Activated naive CD8-positive, alpha-beta T cell (primary cell): ENCODE measurements around the gene MYD88.
"Not testable (repeated sequence)": the region's sequence is repeated elsewhere in the genome, so short reads cannot be mapped to it uniquely, and the experiment has no call there.

ENCODE experiments used
- H3K27ac Mint-ChIP-seq: one replicate; pipeline ENCODE4 v1.8.0; 2021; ENCODE audit warnings: mixed read lengths
- H3K27me3 Mint-ChIP-seq: one replicate; pipeline ENCODE4 v1.8.0; 2021; ENCODE audit warnings: mixed read lengths
- H3K36me3 Mint-ChIP-seq: one replicate; pipeline ENCODE4 v1.8.0; 2021; ENCODE audit warnings: mixed read lengths
- H3K4me1 Mint-ChIP-seq: one replicate; pipeline ENCODE4 v1.8.0; 2021; ENCODE audit warnings: low read depth, mixed read lengths
- H3K4me3 Mint-ChIP-seq: one replicate; pipeline ENCODE4 v1.8.0; 2021; ENCODE audit warnings: mild to moderate bottlenecking, mixed read lengths
- H3K9me3 Mint-ChIP-seq: one replicate; pipeline ENCODE4 v1.8.0; 2021; ENCODE audit warnings: low read depth, mixed read lengths

Gene MYD88

GRCh38 chr3:38129058-38129457, 9.4 kb upstream of the MYD88 start:
- Mint-ChIP-seq H3K4me1 (peaks cover 19% of the 10 kb centered on the region), H3K9me3 (no peaks in the 10 kb centered on the region), H3K27me3 (no peaks in the 10 kb centered on the region), H3K27ac (no peak overlapping the region), H3K36me3 (peaks cover 3% of the 10 kb centered on the region), H3K4me3 (no peak overlapping the region)

GRCh38 chr3:38130631-38131065, 7.8 kb upstream of the MYD88 start:
- Mint-ChIP-seq H3K4me3 (no peak overlapping the region), H3K36me3 (no peaks in the 10 kb centered on the region), H3K27me3 (no peaks in the 10 kb centered on the region), H3K9me3 (no peaks in the 10 kb centered on the region), H3K27ac (peak overlapping the region; percentile 77), H3K4me1 (peaks cover 32% of the 10 kb centered on the region)

DNA sequence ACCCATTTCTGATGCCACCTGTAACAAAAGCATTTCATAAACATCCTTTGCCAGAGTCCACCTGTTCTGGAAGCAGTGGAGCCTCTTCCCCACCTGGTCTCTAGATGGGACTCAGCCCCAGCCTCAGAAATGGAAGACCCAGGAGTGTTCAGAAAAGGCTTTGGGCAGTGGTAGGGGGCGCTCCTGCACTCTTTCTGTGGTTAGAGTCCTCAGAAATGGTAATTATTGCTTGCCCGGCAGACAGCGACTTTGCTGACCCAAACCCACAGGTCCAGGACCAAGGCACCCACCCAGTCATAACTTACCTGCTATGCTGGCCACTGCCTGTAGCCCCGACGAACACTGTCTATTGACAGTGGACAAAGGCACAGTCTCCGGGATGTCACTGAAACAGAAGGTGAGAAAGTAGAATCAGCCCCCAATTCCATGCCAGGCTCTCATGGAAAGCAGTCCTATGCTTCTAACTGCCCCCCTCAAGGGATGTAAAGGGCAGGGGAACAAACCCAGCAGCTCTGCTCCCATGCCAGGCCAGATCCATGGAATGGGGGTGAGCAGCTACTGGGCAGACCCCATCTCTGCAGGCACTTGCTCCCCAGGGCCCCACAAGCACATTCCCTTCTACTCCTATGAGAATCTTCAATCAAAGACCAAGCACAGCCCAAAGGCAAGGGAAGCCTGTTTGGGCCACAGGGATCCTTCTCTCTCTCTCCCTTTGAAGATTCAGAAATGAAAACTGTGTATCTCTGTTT, 6.7 kb upstream of the MYD88 start:
- Mint-ChIP-seq H3K27ac (peak overlapping the region; percentile 54), H3K4me1 (peaks cover 38% of the 10 kb centered on the region), H3K27me3 (no peaks in the 10 kb centered on the region), H3K36me3 (no peaks in the 10 kb centered on the region), H3K9me3 (no peaks in the 10 kb centered on the region), H3K4me3 (no peak overlapping the region)

DNA sequence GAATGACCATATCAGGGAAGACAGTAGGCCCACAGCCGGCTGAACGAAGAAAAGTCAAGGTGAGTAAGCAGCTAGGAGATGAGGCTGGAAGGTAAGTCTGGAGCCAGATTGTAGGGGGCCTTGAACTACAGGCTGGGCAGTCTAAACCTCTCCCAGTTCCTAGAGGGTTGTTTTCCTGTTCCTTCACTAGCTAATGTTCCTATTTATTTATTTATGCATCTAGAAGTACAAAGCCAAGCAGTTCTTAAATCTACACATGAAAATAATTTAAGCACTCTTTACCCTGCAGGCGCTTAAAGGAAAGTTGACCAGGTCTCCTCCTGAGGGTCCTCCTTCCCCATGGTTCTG, 5.3 kb upstream of the MYD88 start:
- peak overlapping the region; percentile 64 for H3K27ac Mint-ChIP-seq
- H3K4me3 Mint-ChIP-seq, result no peak overlapping the region
- H3K9me3 Mint-ChIP-seq, result no peaks in the 10 kb centered on the region
- H3K27me3 Mint-ChIP-seq, result no peaks in the 10 kb centered on the region
- H3K4me1 Mint-ChIP-seq, result peaks cover 51% of the 10 kb centered on the region
- H3K36me3 Mint-ChIP-seq, result no peaks in the 10 kb centered on the region

- Mint-ChIP-seq H3K4me3 (peak overlapping the region; percentile 35), H3K36me3 (no peaks in the 10 kb centered on the region), H3K27me3 (no peaks in the 10 kb centered on the region), H3K27ac (peak overlapping the region; percentile 47), H3K4me1 (peaks cover 53% of the 10 kb centered on the region), H3K9me3 (no peaks in the 10 kb centered on the region)
Measured at GRCh38 chr3:38133557-38134405, 4.7 kb upstream of the MYD88 start.

- H3K27me3 Mint-ChIP-seq, H3K9me3 Mint-ChIP-seq, H3K36me3 Mint-ChIP-seq: not testable (repeated sequence)
- H3K27ac Mint-ChIP-seq, result peak overlapping the region; percentile 87
- H3K4me3 Mint-ChIP-seq, result peak overlapping the region; percentile 94
- H3K4me1 Mint-ChIP-seq, result peaks cover 55% of the 10 kb centered on the region
Measured at GRCh38 chr3:38134517-38135143, 3.8 kb upstream of the MYD88 start.

GRCh38 chr3:38135621-38136277, 2.7 kb upstream of the MYD88 start:
- H3K36me3 Mint-ChIP-seq, H3K27me3 Mint-ChIP-seq, H3K9me3 Mint-ChIP-seq: not testable (repeated sequence)
- Mint-ChIP-seq H3K27ac (peak overlapping the region; percentile 92), H3K4me1 (peaks cover 65% of the 10 kb centered on the region), H3K4me3 (peak overlapping the region; percentile 94)

DNA sequence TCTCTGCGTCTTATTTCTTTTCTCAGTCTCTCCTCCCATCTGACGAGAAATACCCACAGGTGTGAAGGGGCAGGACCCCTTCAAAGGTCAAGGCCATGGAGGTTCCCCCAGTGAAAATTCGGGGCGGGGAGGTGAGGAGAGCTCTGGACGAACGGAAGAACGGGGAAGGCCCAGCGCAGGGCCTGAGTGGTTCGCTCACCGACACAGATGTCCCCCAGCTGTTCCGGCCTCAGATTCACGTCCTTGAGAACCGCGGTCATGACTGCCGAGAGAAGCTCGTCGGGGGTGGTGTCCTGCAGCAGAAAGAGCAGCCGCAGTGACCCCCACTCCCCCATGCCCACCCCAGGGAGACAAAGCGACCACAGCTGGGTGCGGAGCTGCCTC, 2.1 kb upstream of the MYD88 start:
- Mint-ChIP-seq H3K4me3 (peak overlapping the region; percentile 94), H3K27me3 (no peaks in the 10 kb centered on the region), H3K36me3 (peaks cover 4% of the 10 kb centered on the region), H3K27ac (peak overlapping the region; percentile 92), H3K9me3 (no peaks in the 10 kb centered on the region), H3K4me1 (peaks cover 68% of the 10 kb centered on the region)

DNA sequence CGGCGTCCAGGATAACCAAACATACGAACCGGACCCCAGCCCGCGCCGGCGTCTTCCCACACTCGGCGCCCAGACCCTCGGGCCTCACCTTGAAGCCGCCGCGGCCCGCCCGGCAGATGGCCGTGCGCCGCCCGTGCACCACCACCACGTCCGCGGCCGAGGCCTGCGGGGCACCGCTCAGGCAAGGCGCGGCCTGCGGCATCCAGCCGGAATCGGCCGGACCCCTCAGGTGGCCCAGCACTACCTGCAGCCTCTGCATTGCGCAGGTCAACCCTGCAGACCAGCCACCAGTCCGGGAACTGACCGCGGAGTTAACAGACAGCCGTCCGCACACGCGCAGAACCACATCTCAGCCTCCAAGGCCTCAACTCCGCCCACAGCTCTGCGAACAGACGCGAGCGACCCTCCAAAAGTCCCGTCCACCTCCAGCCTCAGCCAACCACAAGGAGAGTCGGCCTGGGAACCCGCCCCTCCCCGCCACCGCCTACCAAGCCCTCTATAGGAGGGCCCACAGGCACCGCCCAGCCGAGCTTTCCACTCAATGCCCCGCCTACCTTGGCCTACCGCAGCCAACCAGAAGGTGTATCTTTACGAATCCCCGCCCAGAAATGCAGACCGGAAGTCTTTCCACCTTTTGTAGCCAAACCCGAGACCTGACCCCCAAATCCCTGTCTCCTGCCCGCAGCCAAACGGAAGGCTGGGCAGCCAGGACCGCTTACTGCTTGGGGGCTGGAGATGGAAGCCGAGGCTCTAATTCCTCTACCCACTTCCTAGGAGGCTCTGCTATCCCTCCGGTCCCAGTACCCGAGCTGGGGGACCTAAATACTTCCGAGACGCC, 1.5 kb upstream of the MYD88 start, which contains the start of gene ACAA1:
ACAA1 (minus strand) TSS at position 351 of the 838 bp plus-strand sequence; CDS start at position 259, 92 bp downstream.
- Mint-ChIP-seq H3K9me3 (no peaks in the 10 kb centered on the region), H3K27ac (peak within 1 kb of the TSS; percentile 97), H3K4me1 (peaks cover 68% of the 10 kb centered on the region), H3K36me3 (peaks cover 4% of the 10 kb centered on the region), H3K4me3 (peak within 1 kb of the TSS; percentile 94), H3K27me3 (no peaks in the 10 kb centered on the region)

- H3K4me1 Mint-ChIP-seq, result peaks cover 64% of the 10 kb centered on the region
- H3K27ac Mint-ChIP-seq, result peak overlapping the region; percentile 97
- H3K9me3 Mint-ChIP-seq, result no peaks in the 10 kb centered on the region
- H3K36me3 Mint-ChIP-seq, result peaks cover 4% of the 10 kb centered on the region
- H3K27me3 Mint-ChIP-seq, result no peaks in the 10 kb centered on the region
- peak overlapping the region; percentile 94 for H3K4me3 Mint-ChIP-seq
Measured at GRCh38 chr3:38137615-38138348, 679 bp upstream of the MYD88 start.

DNA sequence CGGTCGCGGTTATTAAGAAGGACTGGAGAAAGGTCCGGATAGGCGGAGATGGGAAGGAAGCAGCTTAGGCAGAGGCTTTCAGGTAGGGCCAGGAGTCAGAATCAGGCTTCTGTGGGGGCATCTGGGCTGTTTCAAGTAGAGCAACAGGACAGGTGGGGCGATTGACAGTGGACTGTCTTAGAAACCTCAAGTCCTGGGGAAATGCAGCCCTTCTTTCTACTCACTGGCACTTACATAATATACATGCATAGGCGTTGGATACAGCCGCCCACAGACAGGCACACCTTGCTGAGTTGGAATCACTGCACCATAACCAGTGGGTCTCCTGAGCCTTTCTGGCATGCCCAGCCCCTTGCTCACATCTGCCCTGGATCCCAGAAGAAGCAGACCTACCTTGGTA, 730 bp downstream of the MYD88 start:
- Mint-ChIP-seq H3K27ac (peak overlapping the region; percentile 97), H3K9me3 (no peaks in the 10 kb centered on the region), H3K36me3 (peaks cover 4% of the 10 kb centered on the region), H3K4me3 (peak overlapping the region; percentile 94), H3K27me3 (no peaks in the 10 kb centered on the region), H3K4me1 (peaks cover 52% of the 10 kb centered on the region)

DNA sequence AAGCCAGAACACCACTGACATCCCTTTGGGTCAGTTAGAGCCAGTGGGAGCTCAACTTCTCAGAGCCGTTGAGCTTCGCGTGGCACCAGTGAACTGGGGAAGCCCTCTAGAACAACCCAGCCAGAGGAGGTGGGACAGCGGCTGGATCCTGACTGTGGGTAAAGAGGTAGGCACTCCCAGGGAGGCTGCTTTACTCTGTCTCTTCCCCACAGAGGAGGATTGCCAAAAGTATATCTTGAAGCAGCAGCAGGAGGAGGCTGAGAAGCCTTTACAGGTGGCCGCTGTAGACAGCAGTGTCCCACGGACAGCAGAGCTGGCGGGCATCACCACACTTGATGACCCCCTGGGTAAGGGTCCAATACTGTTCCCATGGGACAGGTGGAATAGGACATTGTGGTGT, 1.2 kb downstream of the MYD88 start:
- Mint-ChIP-seq H3K4me1 (peaks cover 49% of the 10 kb centered on the region), H3K9me3 (no peaks in the 10 kb centered on the region), H3K4me3 (peak overlapping the region; percentile 94), H3K36me3 (peaks cover 4% of the 10 kb centered on the region), H3K27me3 (no peaks in the 10 kb centered on the region), H3K27ac (peak overlapping the region; percentile 97)

DNA sequence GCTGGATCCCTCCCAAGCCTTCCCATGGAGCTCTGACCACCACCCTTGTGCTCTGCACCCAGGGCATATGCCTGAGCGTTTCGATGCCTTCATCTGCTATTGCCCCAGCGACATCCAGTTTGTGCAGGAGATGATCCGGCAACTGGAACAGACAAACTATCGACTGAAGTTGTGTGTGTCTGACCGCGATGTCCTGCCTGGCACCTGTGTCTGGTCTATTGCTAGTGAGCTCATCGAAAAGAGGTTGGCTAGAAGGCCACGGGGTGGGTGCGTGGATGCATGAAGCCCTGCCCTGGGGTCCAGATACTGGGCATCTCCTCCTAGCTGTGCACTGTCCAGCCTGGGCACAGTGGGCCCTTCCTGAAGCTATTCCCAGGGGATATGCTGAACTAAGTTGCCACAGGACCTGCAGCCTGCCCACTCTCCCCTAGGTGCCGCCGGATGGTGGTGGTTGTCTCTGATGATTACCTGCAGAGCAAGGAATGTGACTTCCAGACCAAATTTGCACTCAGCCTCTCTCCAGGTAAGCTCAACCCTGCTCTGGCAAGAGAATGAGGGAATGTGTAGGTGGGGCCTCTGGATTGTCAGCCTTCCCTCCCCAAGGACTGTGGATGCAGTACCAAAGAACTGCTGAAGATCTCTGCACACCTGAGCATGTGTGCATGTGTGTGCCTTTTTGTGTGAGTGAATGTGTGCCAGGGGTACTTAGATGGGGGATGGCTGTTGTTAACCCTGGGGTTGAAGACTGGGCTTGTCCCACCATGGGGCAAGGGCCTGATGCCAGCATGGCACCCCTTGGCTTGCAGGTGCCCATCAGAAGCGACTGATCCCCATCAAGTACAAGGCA, 2.1 kb downstream of the MYD88 start:
- peak overlapping the region; percentile 34 for H3K27ac Mint-ChIP-seq
- peak overlapping the region; percentile 94 for H3K4me3 Mint-ChIP-seq
- no peaks in the 10 kb centered on the region for H3K27me3 Mint-ChIP-seq
- peaks cover 4% of the 10 kb centered on the region for H3K36me3 Mint-ChIP-seq
- no peaks in the 10 kb centered on the region for H3K9me3 Mint-ChIP-seq
- peaks cover 40% of the 10 kb centered on the region for H3K4me1 Mint-ChIP-seq
